Breast epithelium (tissue), 4 donors: ENCODE measurements around the gene CACNA1I. TPM values are rescaled to one million over a fixed set of nuclear protein-coding genes. Genes with fewer than 3 reads are reported as not detected.

Source experiments
- DNase-seq, 2 donors: peaks; one replicate each; pipeline ENCODE4 v3.0.0-alpha.2; 2019; ENCODE audit warnings: low spot score in 2 of 2
- H3K27ac ChIP-seq, 2 donors: fragments of 200-600 bp; sonication (generic) in 1 of 2; one replicate each; pipeline ENCODE4 v1.5.1; 2016 to 2019; ENCODE audit warnings: mild to moderate bottlenecking in 1 of 2
- H3K27me3 ChIP-seq, 2 donors: fragments of 200-600 bp; sonication (generic) in 1 of 2; one replicate each; pipeline versions ENCODE4 v1.5.1 to v1.6.0; 2017 to 2019; ENCODE audit warnings: control low read depth in 1 of 2, mild to moderate bottlenecking in 1 of 2
- H3K36me3 ChIP-seq: fragments of 200-600 bp; one replicate; pipeline ENCODE4 v1.5.1; 2019
- H3K4me1 ChIP-seq, 2 donors: fragments of 200-600 bp; sonication (generic); one replicate each; pipeline ENCODE4 v1.5.1; 2016 to 2019; ENCODE audit warnings: control low read depth in 1 of 2
- H3K4me3 ChIP-seq, 3 donors: fragments of 200-600 bp; sonication (generic); 1 replicate in 2 of 3; 2 replicates in 1 of 3; pipeline ENCODE4 v1.5.1; 2016 to 2019; ENCODE audit warnings: mild to moderate bottlenecking in 3 of 3, moderate library complexity in 2 of 3
- H3K9me3 ChIP-seq, 2 donors: fragments of 200-600 bp; sonication (generic) in 1 of 2; one replicate each; pipeline ENCODE4 v1.5.1; 2016 to 2019; ENCODE audit warnings: control low read depth in 1 of 2
- CTCF ChIP-seq, 3 donors: fragments of 450-650 bp; IDR thresholded peaks; one replicate each; pipeline ENCODE4 v1.5.1; 2016 to 2017; ENCODE audit warnings: antibody characterized with exemption in 3 of 3, mild to moderate bottlenecking in 3 of 3, moderate library complexity in 3 of 3
- POLR2A ChIP-seq: fragments of 450-650 bp; IDR thresholded peaks from one replicate; pipeline ENCODE4 v1.6.1; 2016; ENCODE audit warnings: antibody characterized with exemption, mild to moderate bottlenecking, moderate library complexity
- POLR2AphosphoS5 ChIP-seq, 3 donors: sonication (generic); formaldehyde crosslinking; IDR thresholded peaks; one replicate each; pipeline ENCODE4 v1.6.1; 2017; ENCODE audit warnings: antibody characterized with exemption in 3 of 3
- intact Hi-C: fragments of 100-400 bp; cut with DNase I; formaldehyde crosslinking; loops from one replicate; pipeline ENCODE4 v1.15.1; 2023; ENCODE audit warnings: low total_unique reads
- total RNA-seq, 3 donors: library from RNA; depleted of rRNA; stranded (reverse); fragments of >200 nt; gene quantifications; one replicate each; pipeline ENCODE4 v1.1.0, GENCODE V29; 2016

CACNA1I gene
- total RNA-seq, 3 donors from 2014 or later, result 0.32 to 0.44 (median 0.33) TPM

DNA sequence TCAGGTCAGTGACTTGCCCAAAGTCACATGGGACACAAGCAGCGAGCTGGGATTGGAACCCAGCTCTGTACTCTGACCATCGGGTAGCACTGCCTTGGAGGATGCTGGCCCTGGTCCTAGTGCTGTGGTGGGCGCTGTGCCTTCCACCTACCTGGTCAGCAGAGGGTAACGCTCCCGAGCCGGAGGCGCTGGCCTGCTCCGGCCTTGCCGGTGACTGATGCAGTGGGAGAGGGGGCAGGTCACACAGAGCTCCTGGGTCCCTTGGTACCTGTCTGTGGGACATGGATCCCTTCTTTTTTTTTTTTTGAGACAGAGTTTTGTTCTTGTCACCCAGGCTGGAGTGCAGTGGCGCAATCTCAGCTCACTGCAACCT, 43.0 kb downstream of the CACNA1I start:
- Histone ChIP-seq H3K9me3 (no peaks in the 10 kb centered on the region), H3K4me1 (no peaks in the 10 kb centered on the region), H3K27ac (no peak overlapping the region), H3K4me3 (no peak overlapping the region), H3K27me3 (no peaks in the 10 kb centered on the region), H3K36me3 (no peaks in the 10 kb centered on the region)
- TF ChIP-seq CTCF (IDR thresholded peaks at IDR 0.05) (no peak), POLR2A (no peak), POLR2AphosphoS5 (IDR thresholded peaks at IDR 0.05) (no peak)
- no peak for DNase-seq
- intact Hi-C loops, result no loop called here

GRCh38 chr22:39614442-39614841, 43.9 kb downstream of the CACNA1I start:
- TF ChIP-seq POLR2A (no peak), POLR2AphosphoS5 (IDR thresholded peaks at IDR 0.05) (no peak), CTCF (IDR thresholded peaks at IDR 0.05) (no peak)
- Histone ChIP-seq H3K27me3 (peaks cover 0 to 5% of the 10 kb centered on the region in 2 donors), H3K4me3 (no peak overlapping the region), H3K27ac (no peak overlapping the region), H3K36me3 (no peaks in the 10 kb centered on the region), H3K9me3 (no peaks in the 10 kb centered on the region), H3K4me1 (no peaks in the 10 kb centered on the region)
- intact Hi-C loops, result no loop called here
- no peak for DNase-seq

DNA sequence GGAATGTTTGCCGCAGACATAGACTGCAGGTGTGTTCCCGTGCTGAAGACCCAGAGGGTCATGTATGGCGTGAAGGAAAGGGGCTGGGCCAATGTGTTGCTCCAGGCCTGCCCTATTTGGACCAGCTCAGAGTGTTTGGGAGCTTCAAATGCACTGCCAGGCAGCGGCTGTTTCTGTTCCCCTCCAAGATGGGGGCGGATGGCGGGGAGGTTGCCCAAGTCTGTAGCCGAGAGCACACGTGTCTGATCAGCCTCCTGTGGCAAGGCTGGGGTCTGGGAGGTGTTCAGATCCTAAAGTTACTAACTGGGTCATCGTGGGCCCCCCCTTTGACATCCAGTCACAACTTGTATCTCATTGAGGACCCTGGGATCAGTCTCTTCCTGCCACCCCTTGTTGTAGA, 45.5 kb downstream of the CACNA1I start:
- TF ChIP-seq CTCF (IDR thresholded peaks at IDR 0.05) (no peak), POLR2A (no peak), POLR2AphosphoS5 (IDR thresholded peaks at IDR 0.05) (no peak)
- Histone ChIP-seq H3K9me3 (no peaks in the 10 kb centered on the region), H3K36me3 (no peaks in the 10 kb centered on the region), H3K4me3 (no peak overlapping the region), H3K4me1 (no peaks in the 10 kb centered on the region), H3K27ac (no peak overlapping the region), H3K27me3 (peaks cover 0 to 5% of the 10 kb centered on the region in 2 donors)
- DNase-seq, result no peak
- intact Hi-C loops, result no loop called here

DNA sequence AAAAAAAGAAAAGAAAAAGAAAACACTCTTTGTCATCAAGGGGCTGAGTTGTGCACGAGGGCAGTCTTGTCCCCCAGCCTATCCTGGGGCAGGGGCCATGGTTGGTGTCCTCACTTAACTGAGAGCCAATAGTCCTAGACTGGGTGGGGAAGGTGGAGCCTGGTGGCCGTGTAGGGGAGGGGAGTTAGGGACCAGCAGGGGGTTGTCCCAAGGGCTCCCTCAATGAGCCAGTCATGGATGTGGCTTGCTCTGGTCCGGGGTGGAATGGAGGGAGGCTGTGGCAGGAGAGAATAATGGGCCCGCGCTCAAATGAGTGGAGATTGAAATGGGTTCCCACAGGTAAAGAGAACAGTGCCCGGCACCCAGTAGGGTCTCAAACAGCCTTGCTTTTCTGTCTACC, 46.2 kb downstream of the CACNA1I start:
- H3K36me3 ChIP-seq, result no peaks in the 10 kb centered on the region
- TF ChIP-seq POLR2A, result no peak
- TF ChIP-seq CTCF (IDR thresholded peaks at IDR 0.05), result no peak
- intact Hi-C loops, result no loop called here
- H3K4me1 ChIP-seq, result no peaks in the 10 kb centered on the region
- no peak overlapping the region for H3K27ac ChIP-seq
- H3K4me3 ChIP-seq, result no peak overlapping the region
- no peaks in the 10 kb centered on the region for H3K9me3 ChIP-seq
- H3K27me3 ChIP-seq, result peaks cover 0 to 7% of the 10 kb centered on the region in 2 donors
- DNase-seq, result no peak

DNA sequence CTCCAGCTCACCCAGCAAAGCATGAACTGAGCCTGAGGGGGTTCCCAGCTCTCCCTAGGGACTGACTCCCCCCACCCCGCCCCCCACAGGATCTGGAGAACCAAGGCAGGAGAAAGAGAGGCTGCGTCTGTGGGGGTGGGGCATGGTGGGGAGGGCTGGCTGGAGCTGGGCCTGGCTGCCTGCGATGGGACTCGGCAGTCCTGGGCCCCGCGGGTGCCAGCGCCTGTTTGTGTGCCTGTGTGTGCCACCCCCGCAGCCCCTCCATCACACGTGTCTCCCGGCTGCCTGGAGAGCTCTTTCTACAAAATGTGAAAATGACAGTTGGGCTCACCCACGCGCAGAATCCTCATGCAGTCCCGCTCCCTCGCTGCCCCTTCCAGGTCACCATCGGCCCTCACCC, 46.8 kb downstream of the CACNA1I start:
- Histone ChIP-seq H3K4me1 (no peaks in the 10 kb centered on the region), H3K36me3 (no peaks in the 10 kb centered on the region), H3K27ac (no peak overlapping the region), H3K27me3 (peaks cover 0 to 10% of the 10 kb centered on the region in 2 donors), H3K4me3 (no peak overlapping the region), H3K9me3 (no peaks in the 10 kb centered on the region)
- intact Hi-C loops, result no loop called here
- TF ChIP-seq POLR2AphosphoS5 (IDR thresholded peaks at IDR 0.05) (no peak), CTCF (IDR thresholded peaks at IDR 0.05) (no peak), POLR2A (no peak)
- no peak for DNase-seq
